Glomerular endothelial cell (primary cell): ENCODE data around the gene PRRT1. TPM values are rescaled to one million over a fixed set of nuclear protein-coding genes. Genes with fewer than 3 reads are reported as not detected.
"Not testable (repeated sequence)": the region's sequence is repeated elsewhere in the genome, so short reads cannot be mapped to it uniquely, and the experiment has no call there.

Experiments
- DNase-seq: peaks from one replicate; pipeline ENCODE4 v3.0.0-alpha.2; 2011; ENCODE audit warnings: low read depth, low spot score; ENCODE audit errors: extremely low read depth
- total RNA-seq: library from RNA; depleted of rRNA; stranded (reverse); fragments of >200 nt; gene quantifications from 2 replicates; pipeline ENCODE4 v1.2.3, GENCODE V29; 2015

Gene PRRT1
- total RNA-seq, 1 donor from 2014 or later, result 0.70 TPM

DNA sequence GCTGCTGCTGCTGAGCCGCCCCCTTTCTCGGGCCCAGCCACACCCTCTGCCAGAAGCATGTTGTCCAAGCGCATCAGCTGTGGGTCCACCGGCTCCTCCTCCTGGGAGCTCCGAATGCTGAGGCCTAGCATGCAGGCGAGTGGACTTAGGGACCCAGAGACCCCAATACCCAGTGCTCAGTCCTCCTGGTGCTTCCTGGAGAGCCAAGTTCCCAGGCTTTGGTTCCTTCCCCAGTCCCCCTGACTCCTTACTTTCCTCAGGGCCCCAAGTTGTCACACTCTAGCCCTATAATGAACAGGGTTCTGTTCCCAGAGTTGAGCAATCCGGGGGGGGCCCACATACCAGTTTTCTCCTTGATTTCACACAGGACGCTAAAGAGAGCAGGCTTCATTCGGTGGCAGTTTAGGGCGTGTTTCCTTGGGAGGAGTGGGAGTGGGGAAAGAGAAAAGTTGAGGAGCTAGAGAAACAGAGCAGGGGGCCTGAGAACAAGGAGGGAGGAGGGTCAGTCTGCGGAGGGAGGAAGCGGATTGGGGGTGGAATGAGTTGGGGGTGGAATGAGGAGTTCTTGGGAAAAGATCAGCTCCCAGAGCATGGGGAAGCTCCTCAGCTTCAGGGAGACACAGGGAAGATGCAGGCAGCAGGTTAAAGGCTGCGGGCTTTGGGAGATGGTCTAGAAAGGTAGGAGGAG lies 36.8 kb upstream of the PRRT1 start:
- no peak for DNase-seq

DNA sequence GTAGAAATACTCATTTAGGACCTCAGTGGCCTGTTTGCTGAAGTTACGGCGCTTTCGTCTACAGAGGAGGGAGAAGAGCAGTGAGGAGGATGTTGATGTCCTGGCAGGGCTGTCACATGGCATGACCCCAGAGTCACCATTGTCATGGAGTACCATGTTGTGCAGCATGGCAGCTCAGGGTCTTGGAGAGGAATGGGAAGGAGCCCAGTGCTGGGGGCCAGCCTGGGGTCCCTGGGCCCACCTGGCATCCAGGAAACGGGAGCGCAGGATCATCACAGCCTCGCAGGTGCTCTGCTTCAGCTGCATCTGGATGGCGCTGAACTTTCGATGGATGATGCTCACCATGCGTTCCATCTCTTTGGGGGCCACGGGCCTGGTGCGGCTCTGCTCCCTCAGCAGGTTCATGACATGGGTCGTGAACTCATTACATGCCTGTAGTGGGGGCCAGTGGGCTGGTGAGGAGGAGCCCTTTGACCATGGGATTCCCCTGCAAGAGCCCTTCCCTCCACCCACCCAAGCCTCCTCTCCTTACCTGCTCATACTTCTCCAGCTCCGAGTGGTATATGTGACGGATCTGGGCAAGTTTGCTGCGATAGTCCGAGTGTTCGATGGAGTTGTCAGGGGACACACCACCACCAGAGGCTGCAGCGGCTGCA lies 36.1 kb upstream of the PRRT1 start:
- DNase-seq, result not testable (repeated sequence)

DNA sequence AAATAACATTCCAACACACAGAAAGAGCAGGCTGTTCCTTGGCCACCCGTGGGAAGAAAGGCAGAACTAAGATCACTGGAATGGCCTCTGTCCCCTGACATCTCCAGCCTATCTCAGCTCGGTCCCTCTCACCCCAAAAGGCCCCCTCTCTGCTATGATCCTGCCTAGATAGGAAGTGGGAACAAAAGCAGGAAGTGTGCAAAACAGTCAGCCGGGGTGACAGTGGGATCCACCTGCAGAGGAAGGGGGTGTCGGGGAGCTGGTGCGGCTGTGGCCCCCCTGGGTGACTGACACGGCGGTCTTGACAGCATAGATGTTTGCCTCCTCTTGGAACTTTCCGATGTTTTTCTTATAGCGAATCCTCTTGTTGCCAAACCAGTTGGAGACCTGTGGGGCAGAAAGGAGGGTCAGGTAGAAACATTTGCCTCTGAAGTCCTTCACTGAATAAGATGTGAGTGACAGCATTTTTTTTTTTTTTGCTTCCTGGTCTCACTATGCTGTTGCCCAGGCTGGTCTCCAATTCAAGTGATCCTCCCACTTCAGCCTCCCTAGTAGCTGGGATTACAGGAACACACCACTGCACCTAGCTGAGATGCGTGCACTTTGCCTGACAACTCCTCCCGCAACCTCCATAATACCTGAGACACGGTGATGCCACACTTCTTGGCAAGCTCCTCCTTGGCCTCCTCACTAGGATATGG lies 35.4 kb upstream of the PRRT1 start:
- DNase-seq, result no peak

DNA sequence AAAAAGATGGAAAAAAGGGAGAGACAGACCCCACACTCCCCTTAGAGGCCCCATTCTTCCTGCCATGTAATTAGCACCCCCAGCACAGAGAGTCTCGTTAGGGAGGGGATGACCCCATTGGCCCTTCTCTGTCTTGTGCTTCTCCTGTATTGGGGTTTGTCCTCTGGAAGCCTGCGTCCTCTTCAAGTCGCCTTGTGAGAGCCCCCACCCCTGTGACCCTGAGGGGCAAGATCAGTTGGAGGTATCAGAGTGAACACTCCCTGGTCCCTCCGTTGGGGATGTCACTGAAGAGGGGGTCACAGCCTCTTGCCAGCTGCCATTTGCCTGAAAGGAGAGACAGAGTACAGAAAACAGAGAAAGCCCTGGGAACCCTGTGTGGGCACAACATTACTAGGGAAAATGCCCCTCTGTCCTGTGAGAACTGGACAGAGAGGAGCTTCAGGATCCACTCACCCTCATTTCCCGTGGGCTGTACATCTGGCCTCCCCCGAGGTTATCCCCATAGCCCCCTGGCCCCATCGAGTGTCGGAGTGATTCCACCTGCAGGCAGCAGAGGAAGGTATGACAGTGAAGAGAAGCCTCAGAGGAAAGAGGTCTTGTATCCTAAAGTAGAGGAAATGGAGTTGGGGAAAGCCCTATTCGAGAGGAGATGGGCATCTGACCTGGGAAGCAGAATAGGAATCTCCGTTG lies 34.6 kb upstream of the PRRT1 start:
- DNase-seq, result not testable (repeated sequence)

DNA sequence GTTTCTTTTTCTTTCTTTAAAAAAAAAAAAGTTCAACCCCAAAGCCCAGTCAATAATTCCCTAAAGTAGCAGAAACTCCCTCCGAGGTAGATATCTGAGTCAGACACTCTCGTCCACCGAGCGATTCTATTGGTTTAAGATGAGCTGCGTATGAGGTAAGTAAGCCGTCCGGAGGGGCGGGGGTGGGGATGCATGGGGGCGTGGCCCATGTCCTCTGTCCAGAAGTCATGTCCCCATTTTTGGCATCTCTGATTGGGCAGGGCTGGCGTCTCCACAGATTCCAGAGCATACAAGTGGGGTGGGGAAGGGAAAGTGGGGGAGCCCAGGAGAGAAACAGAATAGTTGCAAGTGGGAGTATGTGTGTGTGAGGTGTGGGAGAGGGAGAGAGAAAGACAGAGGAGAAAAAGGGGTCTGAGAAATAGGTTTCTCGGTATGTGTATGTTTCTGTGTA lies 34.0 kb upstream of the PRRT1 start:
- not testable (repeated sequence) for DNase-seq

DNA sequence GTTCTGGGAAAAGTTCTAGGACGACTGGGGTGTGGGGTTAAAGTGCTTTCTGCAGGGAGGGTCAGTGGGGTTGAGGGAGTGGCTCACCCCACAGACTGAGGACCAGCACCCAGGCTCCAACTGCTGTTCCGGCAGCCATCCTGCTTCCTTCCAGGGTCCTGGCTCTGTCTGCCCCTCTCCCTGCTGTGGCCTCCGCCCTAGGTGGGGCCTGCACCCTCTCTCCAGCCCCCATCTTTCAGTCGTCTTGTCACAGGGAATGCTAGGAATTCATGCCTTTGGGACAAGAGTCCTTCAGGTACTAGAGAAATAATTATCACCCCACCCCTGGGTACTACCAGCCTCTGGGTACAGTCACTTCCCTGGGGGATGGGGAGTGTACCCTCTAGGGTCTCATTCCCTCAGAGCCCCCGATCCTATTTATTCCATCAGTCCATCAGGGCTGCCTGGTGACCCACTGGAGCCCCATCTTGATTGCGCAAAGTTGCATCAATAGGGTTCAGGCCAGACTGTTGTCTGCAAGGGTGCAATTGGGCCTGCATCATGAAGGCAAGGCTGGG lies 32.4 kb upstream of the PRRT1 start, which contains the start of gene AGER:
Gene AGER, minus strand, starts transcription at position 170 of the 557 bp plus-strand sequence. Its CDS starts 31 bp downstream, at position 139.
- DNase-seq, result no peak

DNA sequence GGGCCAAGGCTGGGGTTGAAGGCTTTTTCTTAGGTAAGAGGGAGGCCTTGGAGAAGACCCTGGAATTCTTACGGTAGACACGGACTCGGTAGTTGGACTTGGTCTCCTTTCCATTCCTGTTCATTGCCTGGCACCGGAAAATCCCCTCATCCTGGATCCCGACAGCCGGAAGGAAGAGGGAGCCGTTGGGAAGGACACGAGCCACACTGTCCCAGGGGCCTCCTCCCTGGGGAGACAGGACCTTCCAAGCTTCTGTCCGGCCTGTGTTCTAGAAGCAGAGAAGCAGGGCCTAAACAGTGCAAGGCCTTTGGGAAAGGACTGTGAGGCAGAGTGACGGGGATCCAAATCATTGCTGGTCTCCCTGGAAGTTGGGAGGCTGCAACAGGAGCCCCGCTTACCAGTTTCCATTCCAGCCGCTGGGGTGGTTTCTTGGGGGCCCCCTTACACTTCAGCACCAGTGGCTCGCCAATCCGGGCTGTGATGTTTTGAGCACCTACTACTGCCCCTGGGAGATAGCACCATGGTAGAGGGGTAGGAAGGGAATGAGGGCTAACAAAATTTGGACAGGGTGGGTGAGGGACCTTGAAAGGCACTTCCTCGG lies 31.8 kb upstream of the PRRT1 start:
- no peak for DNase-seq

DNA sequence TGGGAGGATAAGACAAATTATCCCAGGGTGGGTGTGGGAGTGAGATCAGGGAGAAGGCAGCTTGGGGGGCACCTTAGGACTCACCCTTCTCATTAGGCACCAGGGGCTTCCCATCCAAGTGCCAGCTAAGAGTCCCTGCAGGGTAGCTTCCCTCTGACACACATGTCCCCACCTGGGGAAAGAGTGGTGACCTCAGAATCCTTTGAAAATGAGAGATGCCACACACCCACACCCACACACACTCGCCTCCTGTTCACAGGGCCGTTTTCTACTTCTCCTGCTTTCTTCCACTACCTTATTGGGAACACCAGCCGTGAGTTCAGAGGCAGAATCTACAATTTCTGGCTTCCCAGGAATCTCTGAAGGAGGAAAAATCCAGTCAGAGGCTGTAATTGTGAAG lies 31.3 kb upstream of the PRRT1 start:
- no peak for DNase-seq

DNA sequence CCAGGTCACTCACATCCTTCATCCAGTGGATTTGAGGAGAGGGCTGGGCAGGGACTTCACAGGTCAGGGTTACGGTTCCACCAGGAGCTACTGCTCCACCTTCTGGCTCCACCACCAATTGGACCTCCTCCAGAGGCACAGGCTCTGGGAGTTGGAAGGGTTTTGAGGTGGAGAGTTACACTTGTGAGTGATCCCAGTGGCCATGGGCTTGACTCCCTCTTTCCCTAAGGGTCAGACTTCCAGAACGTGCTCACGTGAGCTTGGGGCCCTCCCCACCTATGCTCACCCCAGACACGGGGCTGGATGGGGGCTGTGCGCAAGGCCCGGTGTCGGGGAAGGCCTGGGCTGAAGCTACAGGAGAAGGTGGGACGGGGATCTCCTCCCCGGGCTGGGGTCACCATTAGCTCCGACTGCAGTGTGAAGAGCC lies 30.8 kb upstream of the PRRT1 start:
- no peak for DNase-seq

DNA sequence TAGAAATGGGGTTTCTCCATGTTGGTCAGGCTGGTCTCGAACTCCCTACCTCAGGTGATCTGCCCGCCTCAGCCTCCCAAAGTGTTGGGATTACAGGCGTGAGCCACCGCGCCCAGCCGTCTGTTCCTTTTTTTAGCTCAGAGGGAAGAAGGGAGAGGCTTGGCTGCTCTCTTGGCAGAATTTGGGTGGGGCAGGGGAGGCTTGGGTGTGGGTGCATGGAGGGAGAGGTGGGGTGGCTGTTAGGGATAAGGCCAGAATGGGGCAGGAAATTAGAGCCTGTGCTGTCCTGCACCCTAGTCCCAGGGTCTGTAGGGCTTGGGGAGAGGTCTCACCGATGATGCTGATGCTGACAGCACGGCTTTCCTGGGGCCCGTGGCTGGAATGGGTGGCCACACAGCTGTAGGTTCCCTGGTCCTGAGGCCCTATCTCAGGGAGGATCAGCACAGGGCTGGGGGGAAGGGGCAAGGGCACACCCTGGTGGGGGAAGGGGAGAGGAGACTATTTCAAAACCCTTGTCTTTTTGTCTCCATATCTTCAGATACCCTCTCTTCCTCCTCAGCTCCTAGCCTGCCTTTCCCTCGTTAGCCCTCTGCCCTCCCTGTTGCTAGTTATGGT lies 30.3 kb upstream of the PRRT1 start:
- no peak for DNase-seq

DNA sequence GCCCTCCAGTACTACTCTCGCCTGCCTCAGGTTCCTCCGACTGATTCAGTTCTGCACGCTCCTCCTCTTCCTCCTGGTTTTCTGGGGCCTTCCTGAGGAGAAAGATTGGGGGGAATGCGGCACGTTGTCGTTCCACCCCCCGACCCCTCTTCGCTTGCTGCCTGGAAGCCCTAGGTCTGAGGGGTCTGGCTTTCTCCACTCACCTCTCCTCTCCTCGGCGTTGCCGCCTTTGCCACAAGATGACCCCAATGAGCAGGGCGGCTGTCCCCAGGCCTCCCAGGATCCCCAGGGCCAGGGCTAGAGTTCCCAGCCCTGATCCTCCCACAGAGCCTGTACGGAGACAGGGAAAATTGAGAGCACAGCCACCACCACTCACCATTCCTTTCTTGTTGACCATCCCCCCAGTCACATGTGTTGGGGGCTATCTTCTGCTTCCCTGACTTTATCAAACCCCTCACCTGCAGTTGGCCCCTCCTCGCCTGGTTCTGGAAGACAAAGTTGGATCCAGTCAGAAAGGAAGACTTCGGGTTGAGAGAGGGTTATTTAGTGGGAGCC lies 29.5 kb upstream of the PRRT1 start:
- no peak for DNase-seq

DNA sequence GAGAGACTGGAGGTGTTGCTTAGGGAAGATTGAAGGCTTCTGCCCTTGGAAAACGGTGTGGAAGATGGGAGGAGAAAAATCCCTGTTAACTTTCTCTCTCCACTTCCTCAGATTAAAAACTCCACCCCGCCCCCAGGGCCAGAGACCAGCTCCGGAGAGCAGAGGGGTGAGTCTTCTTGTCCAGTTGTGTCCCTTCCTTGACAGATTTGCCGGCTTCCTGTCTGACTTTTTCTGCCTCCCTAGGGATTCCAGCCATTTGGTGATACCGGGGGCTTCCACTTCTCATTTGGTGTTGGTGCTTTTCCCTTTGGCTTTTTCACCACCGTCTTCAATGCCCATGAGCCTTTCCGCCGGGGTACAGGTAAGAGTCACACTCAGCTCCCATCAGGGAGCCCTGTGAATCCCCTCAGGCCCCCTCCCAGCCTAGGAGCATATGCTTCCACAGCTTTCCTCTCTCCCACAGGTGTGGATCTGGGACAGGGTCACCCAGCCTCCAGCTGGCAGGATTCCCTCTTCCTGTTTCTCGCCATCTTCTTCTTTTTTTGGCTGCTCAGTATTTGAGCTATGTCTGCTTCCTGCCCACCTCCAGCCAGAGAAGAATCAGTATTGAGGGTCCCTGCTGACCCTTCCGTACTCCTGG lies 28.1 kb upstream of the PRRT1 start:
- no peak for DNase-seq

DNA sequence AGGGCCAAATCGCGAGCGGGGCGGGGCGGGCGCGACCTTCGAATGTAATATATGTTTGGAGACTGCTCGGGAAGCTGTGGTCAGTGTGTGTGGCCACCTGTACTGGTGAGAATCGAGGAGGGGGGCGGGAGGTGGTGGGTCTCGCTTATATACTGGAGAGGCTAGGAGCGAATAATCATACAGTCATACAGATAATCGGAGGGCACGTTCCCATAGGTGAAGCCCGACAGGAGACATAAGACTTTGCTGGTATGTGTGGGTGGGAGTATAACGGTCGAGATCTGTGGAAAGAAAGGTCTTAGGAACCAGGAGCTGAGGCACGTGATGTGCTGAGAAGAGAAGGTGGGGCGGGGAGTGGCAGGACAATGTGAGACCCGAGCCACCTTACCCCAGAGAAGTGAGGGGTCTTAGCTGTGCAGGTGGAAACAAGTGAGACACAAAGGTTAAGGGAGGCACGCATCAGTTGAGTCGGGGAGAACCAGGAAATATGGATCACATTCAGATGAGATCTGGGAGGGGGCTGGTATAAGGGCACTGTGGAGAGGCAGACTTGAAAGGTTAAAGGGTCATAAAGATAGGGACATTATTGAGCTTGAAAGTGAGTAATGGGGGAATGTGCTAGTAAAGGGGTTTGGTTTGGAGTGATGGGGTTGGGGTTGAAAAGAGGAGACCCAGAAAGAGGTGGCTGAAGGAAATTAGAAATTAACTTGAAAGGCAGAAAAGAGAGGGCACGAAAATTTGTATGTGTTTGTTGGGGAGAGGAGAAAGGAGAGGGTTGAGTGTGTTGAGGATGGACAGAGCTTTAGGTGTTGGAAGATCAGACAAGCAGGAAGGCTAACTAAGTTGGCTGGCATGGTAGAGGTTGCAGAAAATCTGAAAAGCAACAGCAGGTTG lies 27.1 kb upstream of the PRRT1 start:
- DNase-seq, result no peak

DNA sequence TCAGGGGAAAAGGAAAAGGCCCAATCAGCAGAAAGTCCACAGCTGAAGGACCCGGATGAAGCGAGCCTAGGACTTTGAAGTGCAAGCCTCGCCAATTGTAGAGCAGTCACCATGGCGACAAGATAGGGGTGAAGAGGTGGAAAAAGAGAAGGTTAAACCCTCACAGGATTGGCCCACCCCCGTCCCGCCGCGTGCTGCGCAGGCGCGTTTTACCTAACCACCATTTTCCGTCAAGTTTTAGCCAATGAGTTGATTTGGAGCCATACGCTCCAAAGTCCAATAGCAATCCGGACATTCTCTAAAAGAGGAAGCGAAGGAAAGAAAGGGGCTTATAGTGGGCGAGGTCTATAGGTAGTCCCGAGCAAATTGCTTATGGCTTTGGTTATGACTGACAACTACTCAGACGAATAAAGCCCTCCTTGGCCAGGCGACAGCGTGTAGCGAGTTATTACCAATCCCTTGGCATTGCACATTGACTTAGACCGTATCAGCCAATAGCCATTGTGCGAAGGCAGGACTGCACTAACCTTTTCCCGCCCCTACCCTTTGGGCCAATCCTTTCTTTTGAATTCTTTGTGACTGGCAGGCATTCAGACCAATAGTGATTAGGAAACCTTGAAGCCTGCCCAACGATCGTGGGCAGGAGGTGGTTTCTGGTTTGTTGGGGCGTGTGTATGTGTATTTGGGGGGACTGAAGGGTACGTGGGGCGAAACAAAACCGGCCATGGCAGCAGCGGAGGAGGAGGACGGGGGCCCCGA lies 26.2 kb upstream of the PRRT1 start, which contains the start of gene RNF5:
Gene RNF5, plus strand, starts transcription at position 618 of the 759 bp plus-strand sequence. Its CDS starts 107 bp downstream, at position 725.
- DNase-seq, result peak; percentile 100

DNA sequence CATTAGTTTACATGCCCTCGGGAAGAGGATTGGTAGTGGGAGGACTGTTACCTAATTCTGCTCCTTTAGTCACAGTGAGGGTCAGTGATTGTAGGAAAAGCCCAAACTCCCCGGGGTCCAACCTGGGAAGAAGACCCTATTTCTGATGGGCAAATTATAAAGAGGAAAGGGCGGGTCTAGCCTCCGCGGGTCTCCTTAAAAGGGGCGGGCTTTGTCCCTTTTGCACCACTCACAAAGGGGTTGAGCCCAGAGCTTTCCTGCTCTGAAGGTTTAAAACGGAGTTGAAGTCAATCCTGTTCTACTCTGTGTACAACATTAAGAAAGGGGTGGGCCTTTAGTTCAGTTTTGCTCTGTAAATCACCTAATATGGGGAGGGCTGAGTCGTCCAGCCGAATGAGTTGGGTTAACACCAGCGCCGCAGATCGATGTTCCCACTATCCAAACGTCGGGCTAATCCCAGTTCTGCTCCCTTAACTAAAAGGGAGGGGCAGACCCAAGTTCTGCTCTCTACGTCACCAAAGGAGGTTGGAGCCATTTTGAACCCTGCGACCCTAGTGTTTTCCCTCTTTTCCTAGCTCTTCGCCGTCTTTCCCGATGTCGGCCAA lies 25.5 kb upstream of the PRRT1 start:
- DNase-seq, result no peak

DNA sequence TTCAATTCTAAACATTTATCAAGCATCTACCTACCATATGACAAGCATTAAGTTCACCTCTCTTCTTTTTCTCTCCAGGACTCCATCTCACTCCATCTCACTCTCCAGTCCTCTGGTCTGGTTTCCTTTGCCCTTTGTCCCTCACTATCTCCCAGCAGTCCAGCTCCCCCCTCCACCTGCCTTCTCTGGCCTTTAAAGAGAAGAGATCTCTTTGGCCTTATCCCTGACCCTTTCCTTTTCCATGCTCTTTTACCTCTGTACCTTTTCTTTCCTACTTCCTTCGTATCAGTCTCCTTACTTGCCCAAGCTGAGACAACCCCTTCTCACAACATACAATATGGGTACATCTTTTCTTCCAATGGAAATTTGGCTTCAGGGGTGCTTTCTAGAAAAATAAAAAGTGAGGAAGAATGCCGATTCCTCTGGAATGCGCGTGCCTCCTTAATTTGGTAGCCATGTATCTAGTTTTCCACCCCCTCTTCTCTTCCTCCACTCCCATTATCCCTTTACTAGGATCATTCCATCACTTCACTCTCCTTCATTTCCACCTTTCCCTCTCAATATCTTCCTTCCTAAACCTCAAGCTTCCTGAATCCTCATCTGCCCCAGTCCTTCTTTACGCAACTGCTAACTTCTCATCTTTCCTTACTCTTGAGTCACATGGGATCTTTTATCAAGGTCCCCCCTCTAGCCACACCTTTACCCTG lies 24.9 kb upstream of the PRRT1 start:
- no peak for DNase-seq
